ENCODE measurements around the gene AGT.
"Not testable (repeated sequence)": the region's sequence is repeated elsewhere in the genome, so short reads cannot be mapped to it uniquely, and the experiment has no call there.

The AGT gene

GRCh38 chr1:230706887-230707731, 6.8 kb downstream of the AGT start:
- no peak for DNase-seq

DNA sequence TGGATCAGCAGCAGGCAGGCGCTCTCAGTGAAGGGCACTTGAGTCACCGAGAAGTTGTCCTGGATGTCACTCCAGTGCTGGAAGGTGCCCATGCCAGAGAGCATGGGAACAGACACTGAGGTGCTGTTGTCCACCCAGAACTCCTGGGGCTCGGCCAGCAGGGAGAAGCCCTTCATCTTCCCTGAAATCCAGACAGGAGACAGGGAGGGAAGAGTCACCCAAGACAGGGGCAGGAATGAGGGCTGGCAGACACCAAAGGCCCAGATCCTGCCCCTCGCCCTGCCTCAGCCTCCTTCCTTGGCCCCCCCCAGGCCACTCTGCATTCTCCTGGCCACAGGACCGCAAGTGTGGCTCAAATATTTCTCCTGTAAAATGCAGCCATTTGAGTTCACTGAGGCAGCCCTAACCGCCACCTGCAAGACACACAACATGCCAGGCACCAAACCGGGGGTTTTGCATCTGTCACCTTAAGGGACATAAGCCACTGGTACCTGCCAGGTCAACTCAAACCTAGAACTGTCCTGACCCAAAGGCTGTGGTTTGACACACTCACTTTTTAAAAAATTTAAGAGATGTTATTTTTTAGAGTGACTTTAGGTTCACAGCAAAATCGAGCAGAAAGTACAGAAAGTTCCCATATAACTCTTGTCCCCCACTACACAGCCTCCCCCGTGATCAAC, 7.8 kb downstream of the AGT start:
- DNase-seq = no peak

- no peak for DNase-seq
Observed at GRCh38 chr1:230705289-230706019, 8.5 kb downstream of the AGT start.

DNA sequence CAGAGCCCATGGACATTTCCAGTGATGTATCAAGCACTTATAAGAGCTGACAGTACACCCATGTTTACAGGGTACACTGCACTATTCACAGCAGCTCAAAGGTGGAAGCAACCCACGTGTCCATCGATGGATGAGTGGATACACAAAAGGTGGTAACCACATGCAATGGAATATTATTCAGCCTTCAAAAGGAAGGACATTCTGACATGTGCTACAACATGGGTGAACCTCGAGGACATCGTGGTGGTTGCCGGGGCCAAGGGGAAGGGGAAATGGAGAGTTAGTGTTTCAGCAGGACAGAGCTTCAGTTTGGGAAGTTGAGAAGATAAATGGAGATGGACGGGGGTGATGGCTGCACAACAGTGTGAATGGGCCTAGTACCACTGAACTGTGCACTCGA, 9.1 kb downstream of the AGT start:
- DNase-seq = no peak

DNA sequence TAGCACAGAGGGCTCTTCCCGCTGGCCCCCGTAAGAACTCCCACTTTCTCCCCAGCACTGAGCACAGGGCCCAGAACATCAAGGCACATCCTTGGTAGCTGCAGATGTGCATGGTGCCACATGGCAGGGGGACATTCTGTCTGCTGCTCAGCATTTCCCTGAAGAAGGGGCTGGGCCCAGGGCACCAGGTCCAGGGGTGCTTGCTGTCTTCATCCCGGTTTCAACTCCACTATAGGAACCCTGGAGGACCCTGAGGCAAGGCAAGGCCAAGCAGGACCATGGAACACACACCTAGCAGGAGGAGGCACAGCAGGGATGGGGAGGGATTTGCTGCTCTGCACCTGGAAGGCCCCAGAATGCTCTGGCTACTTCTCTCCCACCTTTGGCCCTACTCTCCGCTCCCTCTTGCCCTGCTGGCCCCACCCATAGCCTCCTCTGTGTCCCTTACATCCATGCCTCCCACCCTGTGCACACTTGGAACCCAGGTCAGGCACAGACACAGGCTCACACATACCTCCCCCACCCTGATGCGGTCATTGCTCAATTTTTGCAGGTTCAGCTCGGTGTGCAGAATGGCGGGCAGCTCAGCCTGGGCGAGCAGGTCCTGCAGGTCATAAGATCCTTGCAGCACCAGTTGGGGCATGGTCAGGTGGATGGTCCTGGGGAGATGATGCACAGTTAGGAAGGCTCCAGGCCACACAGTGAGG, 10.1 kb downstream of the AGT start:
- no peak for DNase-seq

GRCh38 chr1:230702934-230703678, 10.8 kb downstream of the AGT start:
- no peak for DNase-seq

- no peak for DNase-seq
Observed at GRCh38 chr1:230701895-230702768, 11.8 kb downstream of the AGT start.

- DNase-seq = no peak
Observed at GRCh38 chr1:230701434-230701833, 12.5 kb downstream of the AGT start.

DNA sequence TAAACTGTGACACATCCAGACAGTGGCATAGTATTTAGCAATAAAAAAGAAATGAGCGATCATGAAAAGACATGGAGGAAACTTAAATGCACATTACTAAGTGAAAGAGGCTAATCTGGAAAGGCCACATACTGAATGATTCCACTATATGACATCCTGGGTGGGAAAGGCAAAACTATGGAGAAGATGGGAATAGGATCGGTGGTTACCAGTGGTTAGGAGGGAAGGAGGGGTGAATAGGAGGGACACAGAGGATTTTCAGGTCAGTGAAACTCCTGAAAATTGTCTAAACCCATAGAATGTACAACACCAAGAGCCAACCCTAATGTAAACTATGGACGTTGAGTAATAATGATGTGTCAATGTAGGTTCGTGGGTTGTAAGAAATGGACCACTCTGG, 13.8 kb downstream of the AGT start:
- no peak for DNase-seq

- DNase-seq = no peak
Observed at GRCh38 chr1:230699716-230700115, 14.2 kb downstream of the AGT start.

GRCh38 chr1:230698964-230699363, 15.0 kb downstream of the AGT start:
- not testable (repeated sequence) for DNase-seq

GRCh38 chr1:230698130-230698529, 15.8 kb downstream of the AGT start:
- DNase-seq = no peak

- no peak for DNase-seq
Observed at GRCh38 chr1:230696722-230697437, 17.0 kb downstream of the AGT start.

- no peak for DNase-seq
Observed at GRCh38 chr1:230696218-230696617, 17.7 kb downstream of the AGT start.

DNA sequence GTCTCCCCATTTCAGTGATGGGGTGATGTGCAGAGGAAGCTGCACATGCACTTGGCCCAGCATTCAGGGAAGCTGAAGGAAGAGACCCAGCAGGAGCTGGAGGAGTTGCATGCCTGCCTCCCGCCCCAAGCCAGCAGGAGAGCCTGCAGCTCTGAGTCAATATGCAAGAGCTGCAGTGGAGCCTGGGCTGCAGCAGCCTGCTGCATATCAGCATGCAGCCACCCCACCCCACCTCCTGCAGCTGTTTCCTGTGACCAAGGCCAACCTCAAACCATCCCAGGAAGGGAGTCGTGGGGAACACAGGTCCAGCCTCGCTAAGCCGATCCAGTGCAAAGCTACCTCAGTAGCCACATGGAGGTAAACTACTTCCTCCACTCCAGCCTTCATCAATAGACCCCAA, 18.9 kb downstream of the AGT start:
- DNase-seq = no peak

DNA sequence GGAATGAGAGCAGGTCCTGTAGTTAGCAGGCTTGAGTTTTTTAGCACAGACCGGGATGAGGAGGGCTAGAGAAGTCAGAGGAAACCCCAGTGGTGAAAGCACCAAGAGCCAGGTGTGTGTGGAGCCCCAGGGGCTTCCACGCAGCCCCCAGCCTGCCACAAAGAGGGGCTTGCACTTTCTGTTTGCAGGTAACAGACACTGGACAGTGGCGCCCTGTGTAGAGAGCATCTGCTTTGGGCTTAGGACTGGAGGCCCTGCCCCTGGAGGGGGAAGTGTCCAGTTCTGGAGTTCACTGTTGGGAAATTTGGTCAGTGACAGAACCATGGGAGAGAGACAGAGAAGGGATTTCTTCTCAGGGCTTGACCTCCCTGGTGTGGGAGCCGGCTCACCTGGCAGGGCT, 19.5 kb downstream of the AGT start:
- DNase-seq = no peak

DNA sequence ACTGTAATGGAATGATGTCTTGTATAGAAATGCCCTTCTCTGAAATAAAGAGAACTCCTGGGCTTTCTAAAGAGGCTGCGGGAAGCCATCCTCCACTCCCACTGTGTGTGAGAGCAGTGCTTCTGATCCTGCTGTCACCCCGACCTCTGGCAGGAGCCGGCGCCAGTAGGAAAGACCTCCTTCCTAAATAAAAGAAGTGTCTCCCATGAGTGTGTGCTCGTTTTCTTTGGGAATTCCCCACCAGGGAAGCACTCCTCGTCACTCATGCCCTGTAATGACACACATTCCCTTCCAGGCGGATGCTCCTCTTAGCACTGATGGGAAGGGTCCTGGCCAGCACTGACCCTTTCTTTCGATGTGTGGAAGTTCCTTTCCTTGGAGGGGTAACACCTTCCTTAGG, 20.1 kb downstream of the AGT start:
- DNase-seq = no peak

DNA sequence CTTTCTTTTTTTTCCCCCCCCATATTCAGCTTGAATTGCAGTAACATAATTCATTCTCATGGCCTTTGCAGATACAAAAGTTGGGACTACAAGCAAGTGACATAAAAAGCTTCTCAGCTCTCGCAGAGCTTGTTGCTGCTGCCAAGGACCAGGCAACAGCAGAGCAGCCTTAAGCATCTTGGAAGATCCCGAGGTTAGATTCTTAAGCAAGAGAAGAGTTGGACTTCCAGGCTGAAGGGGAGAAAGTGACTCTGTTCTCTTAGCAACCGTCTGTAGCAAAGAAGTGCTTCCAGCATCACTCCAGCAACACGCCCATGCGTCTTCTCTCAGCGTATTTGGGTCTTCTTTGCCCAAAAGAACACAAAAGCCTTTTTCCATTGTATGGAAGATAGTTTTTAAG, 20.7 kb downstream of the AGT start:
- DNase-seq = no peak

DNA sequence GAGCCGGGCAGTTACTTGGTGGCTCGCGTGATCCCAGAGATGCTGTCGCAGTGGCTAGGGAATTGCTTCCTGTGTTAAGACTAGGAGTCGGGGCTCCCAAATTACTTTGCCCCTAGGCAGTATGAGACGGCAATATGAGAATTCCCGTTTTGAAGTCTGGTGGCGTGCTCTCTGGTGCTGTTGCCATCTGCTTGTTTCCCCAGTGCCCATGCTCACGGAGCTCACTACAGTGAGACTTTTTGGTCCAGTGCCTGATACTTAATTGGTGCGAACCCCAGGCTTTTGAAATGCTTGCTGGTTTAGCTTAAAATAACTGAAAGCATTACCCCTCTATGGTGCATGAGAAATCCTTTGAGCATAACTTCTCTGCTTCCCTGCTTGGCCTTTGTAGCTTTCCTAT, 22.3 kb downstream of the AGT start:
- DNase-seq = no peak

- DNase-seq = no peak
Observed at GRCh38 chr1:230690101-230690500, 23.8 kb downstream of the AGT start.

All from inflammatory macrophage (primary cell).